ENCODE data around the gene ZNF165. TPM values are rescaled to one million over a fixed set of nuclear protein-coding genes. Genes with fewer than 3 reads are reported as not detected.

The ZNF165 gene
- polyA plus RNA-seq, 1 of the 3 experiments (the other 2 are of a cell fraction) = 0.25 TPM

GRCh38 chr6:28136585-28137504, 56.5 kb downstream of the ZNF165 start (continued):
- TF ChIP-seq, protein P1, sequence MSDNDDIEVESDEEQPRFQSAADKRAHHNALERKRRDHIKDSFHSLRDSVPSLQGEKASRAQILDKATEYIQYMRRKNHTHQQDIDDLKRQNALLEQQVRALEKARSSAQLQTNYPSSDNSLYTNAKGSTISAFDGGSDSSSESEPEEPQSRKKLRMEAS (IDR thresholded peaks at IDR 0.05; ENCODE audit: low read depth) = peak; percentile 82
- TF ChIP-seq, protein P2, sequence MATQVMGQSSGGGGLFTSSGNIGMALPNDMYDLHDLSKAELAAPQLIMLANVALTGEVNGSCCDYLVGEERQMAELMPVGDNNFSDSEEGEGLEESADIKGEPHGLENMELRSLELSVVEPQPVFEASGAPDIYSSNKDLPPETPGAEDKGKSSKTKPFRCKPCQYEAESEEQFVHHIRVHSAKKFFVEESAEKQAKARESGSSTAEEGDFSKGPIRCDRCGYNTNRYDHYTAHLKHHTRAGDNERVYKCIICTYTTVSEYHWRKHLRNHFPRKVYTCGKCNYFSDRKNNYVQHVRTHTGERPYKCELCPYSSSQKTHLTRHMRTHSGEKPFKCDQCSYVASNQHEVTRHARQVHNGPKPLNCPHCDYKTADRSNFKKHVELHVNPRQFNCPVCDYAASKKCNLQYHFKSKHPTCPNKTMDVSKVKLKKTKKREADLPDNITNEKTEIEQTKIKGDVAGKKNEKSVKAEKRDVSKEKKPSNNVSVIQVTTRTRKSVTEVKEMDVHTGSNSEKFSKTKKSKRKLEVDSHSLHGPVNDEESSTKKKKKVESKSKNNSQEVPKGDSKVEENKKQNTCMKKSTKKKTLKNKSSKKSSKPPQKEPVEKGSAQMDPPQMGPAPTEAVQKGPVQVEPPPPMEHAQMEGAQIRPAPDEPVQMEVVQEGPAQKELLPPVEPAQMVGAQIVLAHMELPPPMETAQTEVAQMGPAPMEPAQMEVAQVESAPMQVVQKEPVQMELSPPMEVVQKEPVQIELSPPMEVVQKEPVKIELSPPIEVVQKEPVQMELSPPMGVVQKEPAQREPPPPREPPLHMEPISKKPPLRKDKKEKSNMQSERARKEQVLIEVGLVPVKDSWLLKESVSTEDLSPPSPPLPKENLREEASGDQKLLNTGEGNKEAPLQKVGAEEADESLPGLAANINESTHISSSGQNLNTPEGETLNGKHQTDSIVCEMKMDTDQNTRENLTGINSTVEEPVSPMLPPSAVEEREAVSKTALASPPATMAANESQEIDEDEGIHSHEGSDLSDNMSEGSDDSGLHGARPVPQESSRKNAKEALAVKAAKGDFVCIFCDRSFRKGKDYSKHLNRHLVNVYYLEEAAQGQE (IDR thresholded peaks at IDR 0.05; ENCODE audit: low read depth, low read length) = peak; percentile 75
- TF ChIP-seq RAD21 (IDR thresholded peaks at IDR 0.05; ENCODE audit: low read length) (no peak), SIN3A (IDR thresholded peaks at IDR 0.05; ENCODE audit: borderline replicate concordance, low read depth, low read length) (peak; percentile 95; the same call in 1 of the 2 replicates), EZH2phosphoT487 (IDR thresholded peaks at IDR 0.05; ENCODE audit: borderline replicate concordance, low read depth) (no peak), NRF1 (IDR thresholded peaks at IDR 0.05; ENCODE audit: low read depth, low read length) (no peak), TEAD4 (IDR thresholded peaks at IDR 0.05; ENCODE audit: borderline replicate concordance, insufficient read depth) (no peak), MEF2A (IDR thresholded peaks at IDR 0.05; ENCODE audit: borderline replicate concordance, low read depth) (no peak)

- no peaks in the 10 kb centered on the region for H4K20me1 ChIP-seq (ENCODE audit: insufficient read depth)
- no peaks in the 10 kb centered on the region for H3K9me2 ChIP-seq
- peaks cover 3 to 13% of the 10 kb centered on the region in 2 experiments for H3K36me3 ChIP-seq (replicated peaks in 1 of 2; ENCODE audit: control insufficient read depth in 1 of 2, insufficient read depth in 2 of 2, low read length in 1 of 2)
- H3K27me3 ChIP-seq (ENCODE audit: insufficient read depth) = no peaks in the 10 kb centered on the region
- H2AFZ ChIP-seq (ENCODE audit: low read depth) = peak overlapping the region; percentile 99
- peak overlapping the region; percentile 95 for H3K9ac ChIP-seq
- peaks cover 8% of the 10 kb centered on the region for H3F3A ChIP-seq (replicated peaks; ENCODE audit: insufficient read depth)
- peak overlapping the region; percentile 93 for H3K4me2 ChIP-seq
- H3K4me1 ChIP-seq (ENCODE audit: control insufficient read depth in 1 of 2, insufficient read depth in 2 of 2, low read depth in 1 of 2, low read length in 1 of 2) = peaks cover 0 to 16% of the 10 kb centered on the region in 2 experiments; a peak in 3 of 4 replicates
- ChIA-PET POLR2A (interaction anchor here (0.5 to 2.3 kb wide), 6 partner anchors 9 to 218 kb away, joined by 3 to 9 read pairs (median 6); partner anchors contain the start of genes ZKSCAN4 and ZSCAN16), CTCF (interaction anchor here (0.9 to 2.0 kb wide), 3 partner anchors 10 to 219 kb away, joined by 3 to 12 read pairs (median 3); no protein-coding TSS in a partner anchor)
- H3K4me3 ChIP-seq (ENCODE audit: low read depth in 2 of 2, low read length in 1 of 2) = peak overlapping the region; percentile 86 to 90
- 6% methylated on average over 6 of the region's 6 CpGs for WGBS (ENCODE audit: low lambda C conversion rate)
- H3K9me3 ChIP-seq = no peaks in the 10 kb centered on the region
- TF ChIP-seq, protein P1 (IDR thresholded peaks at IDR 0.05; ENCODE audit: low read depth) = 0 out of 2 replicates have a peak, but pooled peaks have one; percentile 17
- TF ChIP-seq, protein P3, sequence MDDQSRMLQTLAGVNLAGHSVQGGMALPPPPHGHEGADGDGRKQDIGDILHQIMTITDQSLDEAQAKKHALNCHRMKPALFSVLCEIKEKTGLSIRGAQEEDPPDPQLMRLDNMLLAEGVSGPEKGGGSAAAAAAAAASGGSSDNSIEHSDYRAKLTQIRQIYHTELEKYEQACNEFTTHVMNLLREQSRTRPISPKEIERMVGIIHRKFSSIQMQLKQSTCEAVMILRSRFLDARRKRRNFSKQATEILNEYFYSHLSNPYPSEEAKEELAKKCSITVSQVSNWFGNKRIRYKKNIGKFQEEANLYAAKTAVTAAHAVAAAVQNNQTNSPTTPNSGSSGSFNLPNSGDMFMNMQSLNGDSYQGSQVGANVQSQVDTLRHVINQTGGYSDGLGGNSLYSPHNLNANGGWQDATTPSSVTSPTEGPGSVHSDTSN (IDR thresholded peaks at IDR 0.05) = no peak
- TF ChIP-seq, protein P2 (IDR thresholded peaks at IDR 0.05; ENCODE audit: low read depth, low read length) = no peak
- TF ChIP-seq TCF12 (IDR thresholded peaks at IDR 0.05) (peak; percentile 70), SIN3A (IDR thresholded peaks at IDR 0.05; ENCODE audit: borderline replicate concordance, low read depth, low read length) (0 out of 2 replicates have a peak, but pooled peaks have one; percentile 2)
- DNase-seq = no peak
- peak overlapping the region; percentile 88 to 97 for H3K27ac ChIP-seq (ENCODE audit: low read depth in 2 of 2, low read length in 1 of 2)
- H3K79me2 ChIP-seq (ENCODE audit: insufficient read depth) = peaks cover 52% of the 10 kb centered on the region
Measured at GRCh38 chr6:28137505-28137981, 57.2 kb downstream of the ZNF165 start.
